ENCODE results near the gene C17orf67.

The C17orf67 gene

GRCh38 chr17:56806949-56807348 lies 26.8 kb downstream of the C17orf67 start:
- no peak for ATAC-seq

GRCh38 chr17:56804454-56804853 lies 29.3 kb downstream of the C17orf67 start:
- no peak for ATAC-seq

GRCh38 chr17:56803071-56803470 lies 30.6 kb downstream of the C17orf67 start:
- no peak for ATAC-seq

GRCh38 chr17:56801459-56802178 lies 32.1 kb downstream of the C17orf67 start:
- no peak for ATAC-seq

GRCh38 chr17:56798916-56799315 lies 34.8 kb downstream of the C17orf67 start:
- no peak for ATAC-seq

- no peak for ATAC-seq
Measured at GRCh38 chr17:56796536-56796935, 37.2 kb downstream of the C17orf67 start.

GRCh38 chr17:56795221-56795865 lies 38.4 kb downstream of the C17orf67 start:
- no peak for ATAC-seq

- no peak for ATAC-seq
Measured at GRCh38 chr17:56793957-56794356, 39.8 kb downstream of the C17orf67 start.

- no peak for ATAC-seq
Measured at GRCh38 chr17:56793531-56793930, 40.2 kb downstream of the C17orf67 start.

GRCh38 chr17:56792267-56792666 lies 41.5 kb downstream of the C17orf67 start:
- ATAC-seq, result no peak

GRCh38 chr17:56786989-56787482 lies 46.7 kb downstream of the C17orf67 start:
- ATAC-seq, result peak; percentile 99

GRCh38 chr17:56785997-56786680 lies 47.6 kb downstream of the C17orf67 start:
- no peak for ATAC-seq

GRCh38 chr17:56785405-56785804 lies 48.3 kb downstream of the C17orf67 start:
- no peak for ATAC-seq

GRCh38 chr17:56782338-56782737 lies 51.4 kb downstream of the C17orf67 start:
- ATAC-seq, result no peak

GRCh38 chr17:56781906-56782305 lies 51.8 kb downstream of the C17orf67 start:
- no peak for ATAC-seq

GRCh38 chr17:56779898-56780777 lies 53.6 kb downstream of the C17orf67 start:
- peak; percentile 97 for ATAC-seq

GRCh38 chr17:56779322-56779721 lies 54.4 kb downstream of the C17orf67 start:
- ATAC-seq, result no peak

- no peak for ATAC-seq
Measured at GRCh38 chr17:56778898-56779297, 54.8 kb downstream of the C17orf67 start.

- ATAC-seq, result no peak
Measured at GRCh38 chr17:56777859-56778258, 55.9 kb downstream of the C17orf67 start.

- ATAC-seq, result no peak
Measured at GRCh38 chr17:56774650-56775049, 59.1 kb downstream of the C17orf67 start.

GRCh38 chr17:56773124-56773523 lies 60.6 kb downstream of the C17orf67 start:
- no peak for ATAC-seq

- no peak for ATAC-seq
Measured at GRCh38 chr17:56772442-56772841, 61.3 kb downstream of the C17orf67 start.

GRCh38 chr17:56771975-56772374 lies 61.7 kb downstream of the C17orf67 start:
- no peak for ATAC-seq

Measured in activated CD4-positive, CD25-positive, alpha-beta regulatory T cell treated with anti-CD3 and anti-CD28 coated beads, Interleukin-2, amount 50 U/mL, for 24 hours (primary cell).